ENCODE data around the gene DYNLRB1. TPM values are rescaled to one million over a fixed set of nuclear protein-coding genes. Genes with fewer than 3 reads are reported as not detected.

Gene DYNLRB1
- total and polyA plus RNA-seq, 2 of the 13 experiments (the other 11 are each of a cell fraction or from before 2014, with no cell fraction given) = 140 to 244 TPM

GRCh38 chr20:34516247-34517113, at the start of gene DYNLRB1 (continued):
- no peak for TF ChIP-seq GLMP (CRISPR knock-in tag; IDR thresholded peaks at IDR 0.05; ENCODE audit: borderline replicate concordance)
- TF ChIP-seq ZNF740 (CRISPR knock-in tag; IDR thresholded peaks at IDR 0.05) = peak; percentile 68; the same call in 1 of the 2 replicates
- no peak for TF ChIP-seq ZNF18 (CRISPR knock-in tag; IDR thresholded peaks at IDR 0.05; ENCODE audit: insufficient replicate concordance)
- peak; percentile 90; the same call in 1 of the 2 replicates for TF ChIP-seq ZBTB20 (CRISPR knock-in tag; IDR thresholded peaks at IDR 0.05; ENCODE audit: borderline replicate concordance, low read depth)
- peak; percentile 35; the same call in 1 of the 2 replicates for TF ChIP-seq ZNF7 (CRISPR knock-in tag; IDR thresholded peaks at IDR 0.05)
- TF ChIP-seq AGO1 (IDR thresholded peaks at IDR 0.05; ENCODE audit: low read depth, low read length, poor library complexity, severe bottlenecking) = peak; percentile 89
- TF ChIP-seq ZFX (CRISPR knock-in tag; IDR thresholded peaks at IDR 0.05; ENCODE audit: low read depth) = peak; percentile 100
- no peak for TF ChIP-seq FOXA1 (IDR thresholded peaks at IDR 0.05)
- peak; percentile 33; the same call in 1 of the 2 replicates for TF ChIP-seq FOXA1 (CRISPR knock-in tag; IDR thresholded peaks at IDR 0.05)
- peak; percentile 67 for TF ChIP-seq NFAT5 (CRISPR knock-in tag; IDR thresholded peaks at IDR 0.05)
- TF ChIP-seq FOXK2 (IDR thresholded peaks at IDR 0.05) = no peak
- TF ChIP-seq JUND (CRISPR knock-in tag; IDR thresholded peaks at IDR 0.05) = no peak
- TF ChIP-seq ZNF451 (CRISPR knock-in tag; IDR thresholded peaks at IDR 0.05) = peak; percentile 92
- TF ChIP-seq SOX5 (CRISPR knock-in tag; IDR thresholded peaks at IDR 0.05; ENCODE audit: borderline replicate concordance) = peak; percentile 62
- TF ChIP-seq ZNF326 (CRISPR knock-in tag; IDR thresholded peaks at IDR 0.05; ENCODE audit: borderline replicate concordance) = no peak
- TF ChIP-seq HNF1B (CRISPR knock-in tag; IDR thresholded peaks at IDR 0.05) = peak; percentile 81
- peak; percentile 99 for TF ChIP-seq ZGPAT (CRISPR knock-in tag; IDR thresholded peaks at IDR 0.05)

Measured in HepG2 (cell line).